AG10803 (cell line): ENCODE measurements around the gene ATP6V1A.
"Not testable (repeated sequence)": the region's sequence is repeated elsewhere in the genome, so short reads cannot be mapped to it uniquely, and the experiment has no call there.

ENCODE experiments used
- DNase-seq: peaks from one replicate; pipeline ENCODE4 v3.0.0; 2010; ENCODE audit warnings: low read depth
- H3K4me3 ChIP-seq: 2 replicates; pipeline ENCODE4 v1.5.1; 2011; ENCODE audit warnings: mild to moderate bottlenecking, low read length, control low read depth
- TF ChIP-seq, protein P1 (sequence below): conservative IDR thresholded peaks from 2 replicates; pipeline ENCODE4 v1.5.1; 2011; ENCODE audit warnings: mild to moderate bottlenecking, low read length, control low read depth, inconsistent platforms

Gene ATP6V1A

DNA sequence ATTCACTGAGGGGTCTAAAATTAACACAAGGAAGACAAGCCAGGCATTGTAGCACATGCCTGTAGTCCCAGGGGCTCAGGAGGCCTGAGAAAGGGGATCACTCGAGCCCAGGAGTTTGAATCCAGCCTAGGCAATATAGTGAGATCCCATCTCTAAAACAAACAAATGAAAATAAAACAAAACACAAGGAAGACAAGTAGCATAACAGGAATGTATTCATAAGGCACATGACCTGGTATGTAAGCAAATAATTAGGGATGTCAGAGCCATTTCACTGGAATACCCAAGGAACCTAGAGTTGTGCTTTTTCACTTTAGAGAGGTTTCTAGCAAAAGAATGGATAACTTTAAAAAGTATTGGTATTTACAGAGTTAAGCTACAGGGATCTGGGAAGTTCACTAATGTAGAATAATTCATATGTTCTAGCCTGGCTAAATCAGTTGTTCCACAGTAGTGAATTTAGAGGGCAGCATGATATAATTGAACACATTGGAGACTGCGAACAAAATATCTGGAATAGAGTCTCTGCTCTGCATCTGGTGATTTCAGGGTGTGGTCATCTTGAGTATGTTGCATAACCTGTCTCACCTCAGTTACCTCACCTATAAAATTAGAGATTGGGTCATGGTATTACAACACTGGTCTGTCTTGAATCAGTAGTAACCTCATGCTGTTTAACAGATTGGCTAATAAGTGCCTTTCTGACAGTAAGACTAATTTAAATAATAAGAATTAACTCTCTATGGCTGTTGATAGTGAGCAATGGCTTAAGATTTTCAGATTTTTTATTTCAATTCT is 101.0 kb downstream of the ATP6V1A start:
- TF ChIP-seq, protein P1, sequence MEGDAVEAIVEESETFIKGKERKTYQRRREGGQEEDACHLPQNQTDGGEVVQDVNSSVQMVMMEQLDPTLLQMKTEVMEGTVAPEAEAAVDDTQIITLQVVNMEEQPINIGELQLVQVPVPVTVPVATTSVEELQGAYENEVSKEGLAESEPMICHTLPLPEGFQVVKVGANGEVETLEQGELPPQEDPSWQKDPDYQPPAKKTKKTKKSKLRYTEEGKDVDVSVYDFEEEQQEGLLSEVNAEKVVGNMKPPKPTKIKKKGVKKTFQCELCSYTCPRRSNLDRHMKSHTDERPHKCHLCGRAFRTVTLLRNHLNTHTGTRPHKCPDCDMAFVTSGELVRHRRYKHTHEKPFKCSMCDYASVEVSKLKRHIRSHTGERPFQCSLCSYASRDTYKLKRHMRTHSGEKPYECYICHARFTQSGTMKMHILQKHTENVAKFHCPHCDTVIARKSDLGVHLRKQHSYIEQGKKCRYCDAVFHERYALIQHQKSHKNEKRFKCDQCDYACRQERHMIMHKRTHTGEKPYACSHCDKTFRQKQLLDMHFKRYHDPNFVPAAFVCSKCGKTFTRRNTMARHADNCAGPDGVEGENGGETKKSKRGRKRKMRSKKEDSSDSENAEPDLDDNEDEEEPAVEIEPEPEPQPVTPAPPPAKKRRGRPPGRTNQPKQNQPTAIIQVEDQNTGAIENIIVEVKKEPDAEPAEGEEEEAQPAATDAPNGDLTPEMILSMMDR: no peak
- no peak for DNase-seq
- H3K4me3 ChIP-seq: no peak overlapping the region

DNA sequence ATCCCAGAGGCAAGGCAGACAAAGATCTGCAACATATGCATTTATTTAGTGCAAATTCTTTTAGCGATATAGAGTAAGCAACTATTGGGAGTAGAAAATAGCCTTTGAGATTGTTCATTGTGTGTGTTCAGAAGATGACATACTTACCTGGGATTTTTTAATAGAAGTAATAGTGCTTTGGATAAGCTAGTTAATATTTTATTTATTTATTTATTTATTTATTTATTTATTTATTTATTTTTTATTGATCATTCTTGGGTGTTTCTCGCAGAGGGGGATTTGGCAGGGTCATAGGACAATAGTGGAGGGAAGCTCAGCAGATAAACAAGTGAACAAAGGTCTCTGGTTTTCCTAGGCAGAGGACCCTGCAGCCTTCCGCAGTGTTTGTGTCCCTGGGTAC is 102.2 kb downstream of the ATP6V1A start:
- DNase-seq, H3K4me3 ChIP-seq: not testable (repeated sequence)

DNA sequence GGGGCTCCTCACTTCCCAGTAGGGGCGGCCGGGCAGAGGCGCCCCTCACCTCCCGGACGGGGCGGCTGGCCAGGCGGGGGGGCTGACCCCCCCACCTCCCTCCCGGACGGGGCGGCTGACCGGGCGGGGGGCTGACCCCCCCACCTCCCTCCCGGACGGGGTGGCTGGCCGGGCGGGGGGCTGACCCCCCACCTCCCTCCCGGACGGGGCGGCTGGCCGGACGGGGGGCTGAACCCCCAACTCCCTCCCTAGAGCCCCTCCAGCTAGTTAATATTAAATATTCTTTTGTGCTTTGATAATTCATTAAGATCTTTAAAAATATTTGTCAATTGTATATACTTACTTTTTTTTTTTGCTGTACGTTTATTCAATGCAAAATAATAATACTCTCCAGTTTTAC is 103.0 kb downstream of the ATP6V1A start:
- not testable (repeated sequence) for DNase-seq, H3K4me3 ChIP-seq

DNA sequence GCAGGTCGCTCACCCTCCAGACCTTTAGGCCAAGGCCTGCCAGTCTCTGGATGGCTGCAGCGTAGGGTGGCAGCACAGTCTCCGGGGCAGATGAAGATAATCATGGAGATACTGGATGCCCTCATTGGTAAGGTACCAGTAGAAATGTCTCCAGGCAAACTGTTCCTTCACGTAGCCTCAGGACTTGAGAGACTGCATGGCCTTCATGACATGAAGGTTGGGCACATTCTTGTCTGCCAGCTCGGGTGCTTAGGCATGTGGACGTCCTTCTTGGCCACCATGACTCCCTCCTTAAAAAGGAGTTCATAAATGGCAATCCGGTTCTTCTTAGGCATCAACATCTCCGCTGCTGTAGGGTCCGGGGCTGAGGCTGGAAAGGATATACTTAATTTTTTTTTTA is 103.6 kb downstream of the ATP6V1A start:
- H3K4me3 ChIP-seq, DNase-seq: not testable (repeated sequence)

DNA sequence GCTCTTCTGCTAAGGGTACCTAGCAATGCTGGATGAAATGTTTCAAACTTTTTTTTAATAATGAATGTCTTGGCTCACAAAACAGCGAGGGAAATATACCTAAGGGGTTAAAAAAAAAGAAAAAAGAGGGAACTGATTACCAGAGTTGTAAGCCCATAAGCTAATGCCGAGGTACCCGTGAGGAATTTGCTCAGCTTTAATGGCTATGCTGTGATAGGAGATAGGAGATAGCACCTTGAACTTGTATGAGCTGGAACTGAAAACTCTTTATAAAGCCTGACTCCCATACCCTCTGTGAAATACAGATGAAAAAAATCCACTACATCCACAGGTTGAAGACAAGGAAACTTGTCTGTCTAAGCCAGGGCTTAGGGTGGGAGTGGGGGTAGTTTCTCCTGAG is 105.7 kb downstream of the ATP6V1A start:
- TF ChIP-seq, protein P1: no peak
- H3K4me3 ChIP-seq: no peak overlapping the region
- no peak for DNase-seq
